Caco-2 (cell line): Measurements from ENCODE around the gene OR1K1. TPM values are rescaled to one million over a fixed set of nuclear protein-coding genes. Genes with fewer than 3 reads are reported as not detected.

ENCODE experiments used
- BruUV-seq: library from RNA; stranded (reverse); fragments of 400-500 nt; replicated peaks from 2 replicates; lab custom pipeline; 2021; lab: Mats Ljungman, UMichigan
- CTCF ChIA-PET: fragments of 300-600 bp; sonication (Branson Sonifier 250); formaldehyde crosslinking; loops from one replicate; lab custom pipeline; 2022; ENCODE audit warnings: antibody characterized with exemption; lab: Charles Lee
- POLR2A ChIA-PET: fragments of 300-600 bp; sonication (Branson Sonifier 250); formaldehyde crosslinking; loops from one replicate; lab custom pipeline; 2022; ENCODE audit warnings: antibody characterized with exemption; lab: Charles Lee
- DNase-seq, 2 experiments: peaks; one replicate each; pipeline versions ENCODE4 v3.0.0 to v3.0.0-alpha.2; 2020 to 2022
- H3K27me3 ChIP-seq: replicated peaks from 2 replicates; pipeline ENCODE4 v1.6.0; 2011; ENCODE audit warnings: low read length; ENCODE audit not compliant: control insufficient read depth, insufficient read depth
- H3K36me3 ChIP-seq: 2 replicates; pipeline ENCODE4 v1.5.1; 2011; ENCODE audit warnings: low read length; ENCODE audit not compliant: control insufficient read depth, insufficient read depth
- H3K4me1 ChIP-seq: fragments of 250-450 bp; sonication (Bioruptor Pico); 2 replicates; pipeline ENCODE4 v1.5.1; 2020; ENCODE audit warnings: mild to moderate bottlenecking
- H3K4me3 ChIP-seq: 2 replicates; pipeline ENCODE4 v1.5.1; 2011; ENCODE audit warnings: low read depth, mild to moderate bottlenecking, control low read depth, low read length
- H3K9me3 ChIP-seq: fragments of 250-450 bp; sonication (Bioruptor Pico); 2 replicates; pipeline ENCODE4 v1.5.1; 2020; ENCODE audit warnings: mild to moderate bottlenecking, moderate library complexity
- H3K27ac Mint-ChIP-seq: one replicate; pipeline ENCODE4 v1.8.0; 2022; ENCODE audit warnings: mixed read lengths; ENCODE audit not compliant: unreplicated experiment
- H3K27me3 Mint-ChIP-seq: one replicate; pipeline ENCODE4 v1.8.0; 2022; ENCODE audit warnings: mixed read lengths; ENCODE audit not compliant: insufficient read depth, unreplicated experiment
- H3K36me3 Mint-ChIP-seq: one replicate; pipeline ENCODE4 v1.8.0; 2022; ENCODE audit warnings: mild to moderate bottlenecking, mixed read lengths; ENCODE audit not compliant: insufficient read depth, unreplicated experiment
- H3K4me1 Mint-ChIP-seq: one replicate; pipeline ENCODE4 v1.8.0; 2022; ENCODE audit warnings: low read depth, mixed read lengths; ENCODE audit not compliant: unreplicated experiment
- H3K4me3 Mint-ChIP-seq: one replicate; pipeline ENCODE4 v1.8.0; 2022; ENCODE audit warnings: mild to moderate bottlenecking, moderate library complexity, mixed read lengths; ENCODE audit not compliant: unreplicated experiment
- H3K9me3 Mint-ChIP-seq: one replicate; pipeline ENCODE4 v1.8.0; 2022; ENCODE audit warnings: mixed read lengths; ENCODE audit not compliant: unreplicated experiment
- intact Hi-C: fragments of 100-400 bp; cut with micrococcal nuclease; formaldehyde crosslinking; loops from one replicate; pipeline ENCODE4 v1.10.0; 2022; ENCODE audit not compliant: unreplicated experiment
- total RNA-seq: library from RNA; stranded (reverse); gene quantifications from 2 replicates; pipeline ENCODE4 v1.2.3, GENCODE V29; 2022
- TF ChIP-seq, protein P1 (sequence below), 2 experiments: fragments of 200-600 bp in 1 of 2; IDR thresholded peaks; 1 replicate in 1 of 2; 2 replicates in 1 of 2; pipeline versions ENCODE4 v1.5.1 to v1.8.0; 2011 to 2022; ENCODE audit warnings: antibody characterized with exemption in 1 of 2, control low read depth in 1 of 2, inconsistent platforms in 1 of 2, low read depth in 1 of 2, low read length in 1 of 2, mild to moderate bottlenecking in 1 of 2, moderate library complexity in 1 of 2; ENCODE audit not compliant: insufficient read depth in 1 of 2, severe bottlenecking in 1 of 2, unreplicated experiment in 1 of 2

Gene OR1K1
- total RNA-seq, 1 experiment from 2014 or later, result not detected

GRCh38 chr9:122810306-122810946 lies 10.5 kb downstream of the OR1K1 start:
- peaks cover 9% of the 10 kb centered on the region; the same call in 1 of the 2 replicates for H3K4me1 ChIP-seq
- POLR2A ChIA-PET, result no interaction called here

GRCh38 chr9:122812736-122813135 lies 12.8 kb downstream of the OR1K1 start:
- no peak overlapping the region for H3K4me3 Mint-ChIP-seq
- no TSS peak for BruUV-seq
- no peak for DNase-seq
- no peaks in the 10 kb centered on the region for H3K4me1 Mint-ChIP-seq
- H3K27ac Mint-ChIP-seq, result no peak overlapping the region
- ChIA-PET CTCF (no interaction called here), POLR2A (no interaction called here)
- H3K27me3 Mint-ChIP-seq, result no peaks in the 10 kb centered on the region
- no peaks in the 10 kb centered on the region for H3K9me3 ChIP-seq
- TF ChIP-seq, protein P1, sequence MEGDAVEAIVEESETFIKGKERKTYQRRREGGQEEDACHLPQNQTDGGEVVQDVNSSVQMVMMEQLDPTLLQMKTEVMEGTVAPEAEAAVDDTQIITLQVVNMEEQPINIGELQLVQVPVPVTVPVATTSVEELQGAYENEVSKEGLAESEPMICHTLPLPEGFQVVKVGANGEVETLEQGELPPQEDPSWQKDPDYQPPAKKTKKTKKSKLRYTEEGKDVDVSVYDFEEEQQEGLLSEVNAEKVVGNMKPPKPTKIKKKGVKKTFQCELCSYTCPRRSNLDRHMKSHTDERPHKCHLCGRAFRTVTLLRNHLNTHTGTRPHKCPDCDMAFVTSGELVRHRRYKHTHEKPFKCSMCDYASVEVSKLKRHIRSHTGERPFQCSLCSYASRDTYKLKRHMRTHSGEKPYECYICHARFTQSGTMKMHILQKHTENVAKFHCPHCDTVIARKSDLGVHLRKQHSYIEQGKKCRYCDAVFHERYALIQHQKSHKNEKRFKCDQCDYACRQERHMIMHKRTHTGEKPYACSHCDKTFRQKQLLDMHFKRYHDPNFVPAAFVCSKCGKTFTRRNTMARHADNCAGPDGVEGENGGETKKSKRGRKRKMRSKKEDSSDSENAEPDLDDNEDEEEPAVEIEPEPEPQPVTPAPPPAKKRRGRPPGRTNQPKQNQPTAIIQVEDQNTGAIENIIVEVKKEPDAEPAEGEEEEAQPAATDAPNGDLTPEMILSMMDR (IDR thresholded peaks at IDR 0.05; ENCODE audit: insufficient read depth in 1 of 2, low read depth in 1 of 2, low read length in 1 of 2, severe bottlenecking in 1 of 2, unreplicated experiment in 1 of 2), result no peak
- H3K36me3 Mint-ChIP-seq, result peaks cover 32% of the 10 kb centered on the region
- no peaks in the 10 kb centered on the region for H3K36me3 ChIP-seq
- intact Hi-C loops, result loop anchor here (5.0 to 10.0 kb wide), 3 partner anchors 435 to 718 kb away; partner anchors contain the start of gene TTLL11
- H3K4me3 ChIP-seq, result no peak overlapping the region
- peaks cover 9% of the 10 kb centered on the region; the same call in 1 of the 2 replicates for H3K4me1 ChIP-seq
- no peaks in the 10 kb centered on the region for H3K9me3 Mint-ChIP-seq
- no peaks in the 10 kb centered on the region for H3K27me3 ChIP-seq

More at GRCh38 chr9:122810306-122810946, 10.5 kb downstream of the OR1K1 start:
- DNase-seq, result peak; percentile 73 to 74
- Mint-ChIP-seq H3K36me3 (peaks cover 14% of the 10 kb centered on the region), H3K4me1 (no peaks in the 10 kb centered on the region), H3K4me3 (no peak overlapping the region), H3K27ac (no peak overlapping the region), H3K9me3 (peaks cover 5% of the 10 kb centered on the region), H3K27me3 (no peaks in the 10 kb centered on the region)
- Histone ChIP-seq H3K27me3 (no peaks in the 10 kb centered on the region), H3K36me3 (no peaks in the 10 kb centered on the region), H3K9me3 (0 out of 2 replicates have a peak, but pooled peaks cover 6% of the 10 kb centered on the region), H3K4me3 (no peak overlapping the region)
- CTCF ChIA-PET, result interaction anchor here (0.8 to 1.1 kb wide), 3 partner anchors 312 to 460 kb away, joined by 3 to 7 read pairs (median 4); no protein-coding TSS in a partner anchor
- BruUV-seq, result no TSS peak
- TF ChIP-seq, protein P1 (IDR thresholded peaks at IDR 0.05; ENCODE audit: insufficient read depth in 1 of 2, low read depth in 1 of 2, low read length in 1 of 2, severe bottlenecking in 1 of 2, unreplicated experiment in 1 of 2), result peak; percentile 55 to 83
- intact Hi-C loops, result loop anchor here (1.0 to 10.0 kb wide), 6 partner anchors 312 to 716 kb away; partner anchors contain the start of gene TTLL11

- Mint-ChIP-seq H3K4me3 (no peak overlapping the region), H3K9me3 (no peaks in the 10 kb centered on the region), H3K27me3 (no peaks in the 10 kb centered on the region), H3K27ac (no peak overlapping the region), H3K4me1 (no peaks in the 10 kb centered on the region), H3K36me3 (peaks cover 29% of the 10 kb centered on the region)
- TF ChIP-seq, protein P1 (IDR thresholded peaks at IDR 0.05; ENCODE audit: insufficient read depth in 1 of 2, low read depth in 1 of 2, low read length in 1 of 2, severe bottlenecking in 1 of 2, unreplicated experiment in 1 of 2), result no peak
- ChIA-PET CTCF (interaction anchor here (0.6 kb wide), 1 partner anchor 585 kb away, joined by 3 read pairs; no protein-coding TSS in a partner anchor), POLR2A (no interaction called here)
- H3K36me3 ChIP-seq, result no peaks in the 10 kb centered on the region
- no peak overlapping the region for H3K4me3 ChIP-seq
- BruUV-seq, result no TSS peak
- intact Hi-C loops, result loop anchor here (5.0 to 10.0 kb wide), 3 partner anchors 437 to 720 kb away; partner anchors contain the start of gene TTLL11
- peaks cover 6% of the 10 kb centered on the region; the same call in 1 of the 2 replicates for H3K4me1 ChIP-seq
- DNase-seq, result no peak
- H3K27me3 ChIP-seq, result no peaks in the 10 kb centered on the region
- H3K9me3 ChIP-seq, result no peaks in the 10 kb centered on the region
Observed at GRCh38 chr9:122814545-122814944, 14.6 kb downstream of the OR1K1 start.
